Measurements from ENCODE around the gene THBS1.

Gene THBS1

DNA sequence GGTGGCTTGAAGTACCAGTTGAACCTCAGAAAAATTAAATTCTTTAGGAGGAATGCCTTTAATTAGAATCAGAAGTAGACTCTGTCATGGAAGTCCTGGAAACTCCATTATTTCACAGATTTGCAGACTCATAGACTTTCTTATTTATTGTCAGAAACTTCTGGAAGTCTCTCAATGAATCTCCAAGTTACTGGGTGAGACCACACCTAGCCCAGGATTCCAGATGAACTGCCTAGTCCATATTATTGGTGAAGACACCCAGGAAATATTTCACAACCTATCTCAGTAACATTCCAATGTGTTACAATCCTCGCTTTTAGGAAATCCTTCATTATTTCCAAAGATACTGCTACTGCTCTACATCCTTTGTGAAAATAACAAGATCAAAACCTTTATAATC lies 6.5 kb upstream of the THBS1 start:
- peaks cover 25% of the 10 kb centered on the region for H3K4me1 Mint-ChIP-seq
- no peak overlapping the region for H3K4me3 Mint-ChIP-seq
- TF ChIP-seq CTCF (IDR thresholded peaks at IDR 0.05; ENCODE audit: unreplicated experiment in 3 of 3): no peak
- H3K27me3 Mint-ChIP-seq (ENCODE audit: low read depth): peaks cover 6% of the 10 kb centered on the region
- peak overlapping the region in 2 of 3 experiments; percentile 64 to 77 for H3K27ac Mint-ChIP-seq
- no peaks in the 10 kb centered on the region for H3K9me3 Mint-ChIP-seq
- no peaks in the 10 kb centered on the region for H3K36me3 Mint-ChIP-seq (ENCODE audit: low read depth)

- no peak overlapping the region for H3K4me3 Mint-ChIP-seq
- no peak for TF ChIP-seq CTCF (IDR thresholded peaks at IDR 0.05; ENCODE audit: unreplicated experiment in 3 of 3)
- H3K4me1 Mint-ChIP-seq: peaks cover 30% of the 10 kb centered on the region
- peaks cover 6% of the 10 kb centered on the region for H3K27me3 Mint-ChIP-seq (ENCODE audit: low read depth)
- no peak overlapping the region for H3K27ac Mint-ChIP-seq
- H3K9me3 Mint-ChIP-seq: no peaks in the 10 kb centered on the region
- H3K36me3 Mint-ChIP-seq (ENCODE audit: low read depth): no peaks in the 10 kb centered on the region
Measured at GRCh38 chr15:39575180-39575579, 5.7 kb upstream of the THBS1 start.

DNA sequence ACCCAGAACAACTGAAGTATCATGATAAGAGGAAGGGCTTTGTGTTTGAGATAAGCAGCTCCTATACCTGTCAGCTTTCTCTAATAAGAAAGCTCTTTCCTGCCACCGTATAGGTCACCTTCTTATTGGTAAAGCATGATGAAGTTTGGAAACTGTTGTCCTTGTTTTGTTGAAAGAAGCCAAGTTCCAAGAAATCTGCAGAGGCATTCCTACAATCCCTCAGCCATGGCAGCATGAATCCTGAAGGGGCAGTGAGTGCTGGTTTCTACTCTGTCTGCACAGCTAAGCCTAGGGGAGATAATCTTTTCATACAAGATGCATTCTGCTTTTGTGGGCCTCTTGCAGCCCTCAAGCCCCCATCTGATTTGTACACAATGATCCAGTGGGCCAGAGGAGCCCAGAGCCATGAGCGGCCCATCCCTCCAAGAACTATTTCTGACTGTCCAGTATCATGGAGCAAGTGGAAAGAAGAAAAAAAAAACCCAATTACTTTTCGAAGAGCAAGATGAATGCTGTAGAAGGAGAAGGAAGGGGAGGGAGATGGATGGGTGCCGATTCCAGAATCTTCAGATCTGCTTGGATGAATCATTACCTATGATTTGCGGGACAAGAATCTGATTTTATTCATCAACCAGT lies 1.9 kb upstream of the THBS1 start:
- Mint-ChIP-seq H3K4me3 (peak overlapping the region; percentile 89 to 94 (median 91)), H3K36me3 (ENCODE audit: low read depth) (peaks cover 16% of the 10 kb centered on the region), H3K4me1 (peaks cover 48% of the 10 kb centered on the region), H3K9me3 (no peaks in the 10 kb centered on the region), H3K27me3 (ENCODE audit: low read depth) (peaks cover 3% of the 10 kb centered on the region), H3K27ac (peak overlapping the region; percentile 88 to 92 (median 88))
- peak; percentile 15 to 35 (median 31) for TF ChIP-seq CTCF (IDR thresholded peaks at IDR 0.05; ENCODE audit: unreplicated experiment in 3 of 3)

- Mint-ChIP-seq H3K27me3 (ENCODE audit: low read depth) (peaks cover 3% of the 10 kb centered on the region), H3K9me3 (no peaks in the 10 kb centered on the region), H3K4me3 (peak overlapping the region; percentile 89 to 94 (median 91)), H3K4me1 (peaks cover 49% of the 10 kb centered on the region), H3K27ac (peak overlapping the region; percentile 88 to 92 (median 88)), H3K36me3 (ENCODE audit: low read depth) (peaks cover 22% of the 10 kb centered on the region)
- TF ChIP-seq CTCF (IDR thresholded peaks at IDR 0.05; ENCODE audit: unreplicated experiment in 3 of 3): no peak
Measured at GRCh38 chr15:39579487-39580116, 1.3 kb upstream of the THBS1 start.

- Mint-ChIP-seq H3K27ac (peak overlapping the region; percentile 88 to 92 (median 88)), H3K4me1 (peaks cover 53% of the 10 kb centered on the region), H3K9me3 (no peaks in the 10 kb centered on the region), H3K4me3 (peak overlapping the region; percentile 89 to 94 (median 91)), H3K27me3 (ENCODE audit: low read depth) (peaks cover 3% of the 10 kb centered on the region), H3K36me3 (ENCODE audit: low read depth) (peaks cover 27% of the 10 kb centered on the region)
- TF ChIP-seq CTCF (IDR thresholded peaks at IDR 0.05; ENCODE audit: unreplicated experiment in 3 of 3): peak; percentile 99 to 100 (median 99)
Measured at GRCh38 chr15:39580117-39580484, 778 bp upstream of the THBS1 start.

Data from nephron (organoid).